ENCODE measurements around the gene MATCAP1.

Gene MATCAP1

DNA sequence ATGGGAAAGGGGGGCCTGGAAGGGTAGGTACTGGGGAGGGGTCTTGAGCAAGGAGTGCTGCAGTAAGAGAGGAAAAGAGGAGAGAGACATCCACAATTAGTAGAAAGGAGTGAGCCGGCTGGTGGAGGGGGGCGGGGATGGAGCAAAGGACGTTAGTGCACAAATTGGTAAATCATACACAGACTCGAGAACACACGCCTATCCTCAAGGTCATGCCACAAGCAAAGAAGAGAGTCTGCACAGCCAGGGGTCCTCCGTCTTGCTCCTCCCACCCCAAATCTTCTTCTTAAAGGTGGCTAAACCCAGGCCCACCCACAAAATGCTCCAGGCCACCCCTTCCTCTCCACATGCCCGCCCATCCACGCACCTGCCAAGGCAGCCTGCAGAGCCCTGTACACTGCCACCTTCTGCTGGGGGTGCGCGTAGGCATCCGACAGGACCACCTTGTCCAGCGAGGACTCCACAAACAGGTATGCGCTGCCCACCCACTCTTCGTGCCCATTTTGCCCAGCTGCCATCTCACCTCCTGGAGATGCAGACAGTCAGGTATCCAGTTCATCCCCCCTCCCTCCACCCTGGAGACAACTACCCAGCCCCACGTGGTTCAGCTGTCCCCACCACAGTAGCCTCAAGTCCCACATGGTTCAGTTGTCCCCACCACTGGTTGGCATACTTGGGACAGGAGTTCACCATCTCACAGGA, 27.5 kb downstream of the MATCAP1 start:
- DNase-seq (ENCODE audit: low spot score): no peak

DNA sequence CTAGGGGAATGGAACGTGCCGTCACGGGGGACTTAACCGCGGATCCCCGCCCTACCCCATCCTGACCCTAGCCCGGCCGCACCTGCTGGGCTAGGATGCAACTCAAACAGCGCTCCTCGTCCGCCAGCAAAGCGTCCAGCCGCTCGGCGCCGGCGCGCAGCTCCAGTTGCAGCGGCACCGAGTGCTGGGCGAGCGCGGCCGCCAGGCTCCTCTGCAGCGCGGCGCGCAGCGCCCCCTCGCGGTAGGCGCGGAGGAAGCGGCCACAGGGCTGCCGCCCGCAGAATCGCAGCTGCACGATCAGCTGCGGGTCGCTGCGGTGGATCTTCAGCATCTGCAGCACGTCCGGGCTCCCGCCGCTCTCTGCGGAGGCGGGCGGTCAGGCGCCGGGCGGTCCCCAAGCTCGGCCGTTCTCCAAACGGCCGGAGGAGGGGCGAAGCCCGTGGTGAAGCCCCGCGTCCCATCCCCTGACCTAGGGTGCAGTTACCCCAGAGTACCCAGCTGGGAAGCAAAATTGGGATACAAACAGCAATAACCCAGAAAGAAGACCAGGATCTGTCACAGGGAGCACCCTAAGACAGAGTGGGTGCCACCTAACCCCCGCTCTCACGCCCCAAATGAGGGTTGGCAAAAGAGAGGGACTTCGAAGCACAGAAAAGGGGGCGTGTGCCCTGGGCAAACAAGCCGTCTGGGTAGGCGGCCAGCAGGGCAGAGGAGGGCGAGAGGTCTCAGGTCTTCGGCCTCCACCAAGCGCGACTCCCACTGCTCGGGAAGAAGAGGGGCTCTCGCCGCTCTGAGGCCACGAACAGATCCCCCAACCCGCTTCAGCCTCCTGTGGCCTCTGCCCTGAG, 28.2 kb downstream of the MATCAP1 start:
- DNase-seq (ENCODE audit: low spot score): peak; percentile 96

- DNase-seq (ENCODE audit: low spot score): no peak
Observed at GRCh38 chr16:67154578-67155294, 29.0 kb downstream of the MATCAP1 start.

GRCh38 chr16:67151431-67152097, 32.2 kb downstream of the MATCAP1 start:
- no peak for DNase-seq (ENCODE audit: low spot score)

- peak; percentile 94 for DNase-seq (ENCODE audit: low spot score)
Observed at GRCh38 chr16:67150833-67151396, 32.8 kb downstream of the MATCAP1 start, which contains the start of gene B3GNT9. TSS of gene B3GNT9 (minus strand) at chr16:67150998. CDS start at chr16:67150485, 513 bp downstream.

DNA sequence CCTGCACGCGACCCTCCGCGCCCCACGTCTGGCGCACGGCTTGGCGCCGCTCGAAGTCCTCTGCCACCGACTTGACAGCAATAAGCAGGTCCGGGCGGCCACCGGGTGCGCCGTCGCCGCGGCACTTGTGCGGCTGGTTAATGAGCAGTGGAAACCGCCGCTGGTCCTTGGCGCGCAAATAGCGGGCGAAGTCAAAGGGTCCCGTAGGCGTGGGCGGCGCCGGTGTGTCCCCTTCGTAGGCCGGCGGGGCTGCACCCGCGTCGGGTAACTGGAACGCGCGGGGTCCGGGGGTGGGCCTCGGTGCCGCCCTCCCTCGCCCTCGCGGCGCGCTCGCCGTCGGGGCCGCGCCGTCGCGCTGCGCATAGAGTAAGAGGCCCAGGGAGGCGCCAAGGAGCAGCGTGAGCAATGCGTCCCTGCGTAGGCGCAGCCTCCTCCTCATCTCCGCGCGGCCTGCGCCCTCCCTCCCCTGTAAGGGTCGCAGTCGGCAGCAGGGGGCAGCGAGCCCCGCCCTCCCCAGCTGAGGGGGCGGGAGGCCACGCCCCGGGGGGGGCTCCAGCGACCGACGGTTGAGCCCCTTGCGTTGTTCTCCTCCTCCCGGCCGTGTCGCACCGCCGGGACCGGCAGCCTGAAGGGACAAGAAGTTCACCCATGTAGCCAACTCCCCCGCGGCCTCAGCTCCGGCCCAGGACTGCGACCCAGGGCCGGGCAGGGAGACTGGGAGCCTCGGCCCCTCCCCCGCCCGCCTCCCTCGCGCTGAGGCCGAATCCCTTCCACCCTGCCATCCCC, 33.5 kb downstream of the MATCAP1 start:
- peak; percentile 82 for DNase-seq (ENCODE audit: low spot score)

GRCh38 chr16:67149276-67150046, 34.3 kb downstream of the MATCAP1 start:
- DNase-seq (ENCODE audit: low spot score): no peak

GRCh38 chr16:67148656-67149275, 35.0 kb downstream of the MATCAP1 start:
- DNase-seq (ENCODE audit: low spot score): no peak

DNA sequence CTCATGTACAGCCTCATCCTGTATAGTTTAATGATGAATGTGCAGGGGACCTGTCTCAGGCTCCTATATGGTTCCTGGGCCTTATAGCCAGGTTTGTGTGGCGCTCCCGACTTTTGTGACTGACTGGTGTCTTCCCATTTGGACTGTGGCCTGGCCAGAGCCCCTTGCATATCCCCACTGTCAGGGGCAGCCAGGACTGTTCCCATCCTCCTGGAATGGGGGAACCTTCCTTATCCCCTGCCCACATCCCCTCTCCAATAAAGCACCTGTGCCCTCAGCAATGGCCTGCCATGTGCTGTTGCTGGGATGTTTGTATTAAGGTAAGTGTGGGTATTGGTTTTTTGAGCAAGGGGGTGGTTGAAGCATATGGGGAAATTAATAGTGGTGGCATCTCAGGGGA, 35.5 kb downstream of the MATCAP1 start:
- DNase-seq (ENCODE audit: low spot score): no peak

GRCh38 chr16:67147437-67148140, 36.2 kb downstream of the MATCAP1 start:
- no peak for DNase-seq (ENCODE audit: low spot score)

- no peak for DNase-seq (ENCODE audit: low spot score)
Observed at GRCh38 chr16:67146523-67147357, 37.0 kb downstream of the MATCAP1 start.

DNA sequence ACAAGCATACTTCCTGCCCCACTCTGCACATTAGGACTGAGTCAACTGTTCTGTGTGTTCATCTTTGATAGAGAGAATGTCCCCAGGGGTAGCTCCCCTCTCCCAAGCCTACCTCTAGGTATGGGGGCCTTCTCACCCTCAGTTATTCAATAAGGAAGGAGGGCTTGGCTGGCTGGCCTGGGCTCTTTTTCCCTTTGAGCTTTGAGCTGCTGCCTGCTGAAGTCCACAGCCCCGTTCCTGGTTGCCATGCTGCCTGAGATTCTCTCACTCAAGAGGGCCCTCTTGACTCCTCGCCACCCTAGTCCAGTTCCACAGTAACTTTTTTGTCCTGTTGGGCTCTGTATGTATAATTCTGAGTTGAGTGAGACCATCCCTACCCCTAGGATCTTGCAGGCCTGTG, 38.0 kb downstream of the MATCAP1 start:
- no peak for DNase-seq (ENCODE audit: low spot score)

DNA sequence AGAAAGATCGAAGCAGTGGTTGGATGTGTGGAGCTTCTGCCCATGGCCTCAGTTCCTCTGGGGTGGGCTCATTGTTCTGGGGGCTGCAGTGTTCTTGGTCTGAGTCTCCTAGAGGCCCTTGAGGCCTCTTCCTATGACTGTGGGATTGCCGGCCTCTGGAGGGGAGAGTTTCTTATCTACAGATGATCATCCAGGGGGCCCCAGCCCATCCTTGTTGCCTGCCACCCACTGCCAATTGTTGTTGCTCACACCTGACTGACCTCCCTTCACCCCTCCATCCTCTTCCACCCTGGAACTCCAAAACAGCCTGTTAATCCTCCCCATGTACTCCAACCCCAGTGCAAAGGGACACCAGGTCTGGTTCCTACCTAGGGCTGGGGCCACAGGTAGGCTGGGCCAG, 38.8 kb downstream of the MATCAP1 start:
- DNase-seq (ENCODE audit: low spot score): no peak

DNA sequence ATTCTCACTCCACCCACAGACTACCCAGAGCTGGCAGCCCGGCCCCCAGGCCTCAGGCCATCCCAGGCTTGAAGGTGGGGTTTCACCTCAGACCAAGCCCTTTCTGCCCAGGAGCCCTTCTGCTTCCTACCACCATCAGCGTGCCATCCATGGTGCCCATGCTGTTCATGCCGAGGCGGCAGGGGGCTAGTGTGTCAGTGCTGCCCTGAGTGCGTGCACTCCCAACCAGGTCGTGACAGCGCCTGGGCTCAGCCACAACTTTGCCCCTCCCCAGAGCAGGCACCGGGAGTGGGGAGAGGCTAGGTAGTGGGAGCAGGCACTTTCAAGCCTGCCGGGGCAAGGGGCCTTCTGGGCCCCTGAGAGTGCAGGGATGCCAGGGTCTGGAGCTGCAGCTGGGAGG, 41.4 kb downstream of the MATCAP1 start:
- no peak for DNase-seq (ENCODE audit: low spot score)

DNA sequence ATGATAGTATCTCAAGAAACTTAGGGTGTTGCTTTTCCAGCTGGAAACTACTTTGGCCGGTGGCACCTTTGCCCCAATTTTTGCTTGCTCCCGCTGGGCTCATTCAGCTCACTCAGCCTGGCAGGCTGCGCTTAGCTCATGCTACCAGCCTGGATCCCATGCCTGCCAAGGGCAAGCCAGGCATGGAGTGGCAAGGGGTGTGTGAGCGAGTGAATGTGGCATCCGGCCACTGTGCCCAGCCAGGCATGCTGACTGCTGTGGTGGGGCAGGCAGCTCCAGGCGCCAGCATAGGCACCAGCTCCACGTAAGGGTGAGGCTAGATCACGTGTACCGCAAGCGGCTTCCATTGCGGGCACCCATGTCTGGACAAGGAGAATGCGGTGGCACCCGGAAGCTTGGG, 42.4 kb downstream of the MATCAP1 start:
- DNase-seq (ENCODE audit: low spot score): no peak

- DNase-seq (ENCODE audit: low spot score): no peak
Observed at GRCh38 chr16:67137605-67138004, 46.2 kb downstream of the MATCAP1 start.

DNA sequence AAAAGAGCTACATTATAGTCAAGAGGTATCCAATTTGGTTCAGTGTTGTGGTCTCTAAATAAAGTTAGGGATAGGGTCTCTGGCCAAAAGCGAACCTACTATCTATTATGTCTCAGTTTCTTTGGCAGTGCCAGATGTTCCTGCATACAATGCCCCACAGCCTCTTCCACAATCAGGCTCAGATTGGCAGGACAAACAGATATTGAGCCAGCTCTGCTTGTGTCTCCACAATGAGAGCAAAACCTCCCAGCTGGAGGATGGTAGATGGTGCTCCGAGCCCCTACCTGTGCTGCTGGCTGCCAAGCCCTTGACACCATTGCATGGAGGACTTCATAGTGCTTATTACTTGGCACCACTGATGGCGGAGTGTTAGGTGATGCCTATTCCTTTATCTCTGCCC, 54.3 kb downstream of the MATCAP1 start:
- DNase-seq (ENCODE audit: low spot score): no peak

- DNase-seq (ENCODE audit: low spot score): no peak
Observed at GRCh38 chr16:67128887-67129286, 54.9 kb downstream of the MATCAP1 start.

Measured in AG08396 (cell line).